Vagina (tissue), 2 donors: ENCODE measurements around the gene PCDHGA1. TPM values are rescaled to one million over a fixed set of nuclear protein-coding genes. Genes with fewer than 3 reads are reported as not detected.
"Not testable (repeated sequence)": the region's sequence is repeated elsewhere in the genome, so short reads cannot be mapped to it uniquely, and the experiment has no call there.

ENCODE experiments used
- DNase-seq, 2 donors: peaks; one replicate each; pipeline ENCODE4 v3.0.0-alpha.2; 2017; ENCODE audit errors: extremely low spot score in 2 of 2
- H3K27ac ChIP-seq: fragments of 200-600 bp; sonication (generic); one replicate; pipeline ENCODE4 v1.5.1; 2019
- H3K27me3 ChIP-seq: fragments of 200-600 bp; sonication (generic); one replicate; pipeline ENCODE4 v1.5.1; 2019
- H3K36me3 ChIP-seq, 2 donors: fragments of 200-600 bp; sonication (generic); one replicate each; pipeline ENCODE4 v1.5.1; 2017 to 2019
- H3K4me1 ChIP-seq: fragments of 200-600 bp; sonication (generic); one replicate; pipeline ENCODE4 v1.5.1; 2019
- H3K4me3 ChIP-seq, 2 donors: fragments of 200-600 bp; sonication (generic); 1 replicate in 1 of 2; 2 replicates in 1 of 2; pipeline ENCODE4 v1.5.1; 2016 to 2019
- H3K9me3 ChIP-seq: fragments of 200-600 bp; sonication (generic); one replicate; pipeline ENCODE4 v1.5.1; 2019
- POLR2A ChIP-seq, 2 donors: fragments of 450-650 bp; IDR thresholded peaks; one replicate each; pipeline ENCODE4 v1.6.1; 2017; ENCODE audit warnings: antibody characterized with exemption in 2 of 2, mild to moderate bottlenecking in 2 of 2, moderate library complexity in 2 of 2
- POLR2AphosphoS5 ChIP-seq, 2 donors: sonication (generic); formaldehyde crosslinking; IDR thresholded peaks; one replicate each; pipeline ENCODE4 v1.9.0; 2017; ENCODE audit warnings: antibody characterized with exemption in 2 of 2, mild to moderate bottlenecking in 2 of 2, low read depth in 1 of 2; ENCODE audit not compliant: insufficient read depth in 1 of 2
- intact Hi-C: fragments of 100-400 bp; cut with DNase I; formaldehyde crosslinking; loops from one replicate; pipeline ENCODE4 v1.15.1; 2023
- total RNA-seq: library from RNA; depleted of rRNA; stranded (reverse); fragments of >200 nt; gene quantifications from one replicate; pipeline ENCODE4 v1.2.3, GENCODE V29; 2016
- TF ChIP-seq, protein P1 (sequence below), 3 experiments: fragments of 450-650 bp in 2 of 3; fragments of 200-600 bp in 1 of 3; sonication (generic) in 1 of 3; IDR thresholded peaks; one replicate each; pipeline ENCODE4 v1.5.1; 2017 to 2019; ENCODE audit warnings: antibody characterized with exemption in 3 of 3, mild to moderate bottlenecking in 2 of 3, moderate library complexity in 2 of 3

Gene PCDHGA1
- total RNA-seq, 1 donor from 2014 or later = not detected

DNA sequence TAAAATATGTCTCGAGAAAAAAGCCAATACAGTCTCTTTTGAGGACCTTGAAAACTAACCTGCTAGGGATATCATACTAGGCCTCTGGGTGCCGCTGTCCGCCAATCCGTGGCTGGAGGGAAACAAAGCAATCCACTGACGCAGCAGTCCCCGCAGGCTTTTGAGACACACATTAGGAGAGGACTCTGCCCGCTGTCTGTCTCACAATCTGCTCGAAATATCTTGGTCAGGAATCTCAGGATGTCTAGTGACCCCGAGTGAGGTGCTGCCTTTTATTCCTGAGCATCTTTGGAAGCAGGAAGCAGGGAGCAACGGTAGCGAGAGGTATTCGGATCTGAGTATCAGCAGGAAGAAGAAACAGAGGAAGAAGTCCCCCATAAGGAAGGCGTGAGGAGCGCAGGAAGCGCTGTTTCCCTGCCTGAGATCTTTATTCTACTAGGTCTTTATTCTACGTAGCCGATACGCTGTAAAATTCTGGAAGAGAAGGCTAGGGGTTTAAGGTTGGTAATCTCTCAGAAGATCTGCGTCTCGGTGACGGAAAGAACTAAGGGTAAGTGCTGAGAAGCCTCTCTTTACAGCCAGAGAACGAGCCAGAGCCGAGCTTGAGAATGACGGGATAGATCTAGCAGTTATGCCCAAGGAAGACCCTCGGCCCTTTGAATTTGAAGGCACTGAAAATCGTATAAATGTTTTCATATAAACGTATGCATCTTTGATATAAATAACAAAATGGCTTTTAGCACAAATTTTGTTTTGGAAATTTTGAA is 4.0 kb upstream of the PCDHGA1 start:
- no peak for DNase-seq

DNA sequence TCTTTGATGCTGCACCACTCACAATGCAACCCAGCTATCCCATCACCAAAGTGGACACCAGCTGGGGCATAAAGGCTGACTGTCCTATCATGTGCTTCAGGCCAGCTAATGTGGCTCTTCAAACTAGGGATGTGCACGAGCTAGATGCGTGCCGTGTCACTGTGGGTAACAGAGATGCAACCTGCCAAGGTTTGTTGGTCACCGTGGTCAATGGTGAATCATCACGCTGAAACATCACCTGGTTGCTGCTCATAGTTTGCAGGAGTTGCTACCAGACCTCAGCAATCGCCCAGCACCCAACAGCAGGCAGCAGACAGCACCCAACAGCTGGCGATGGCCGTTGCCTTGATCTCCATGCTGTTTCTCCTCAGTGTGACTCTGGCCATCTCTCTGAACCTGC is 2.1 kb upstream of the PCDHGA1 start:
- Histone ChIP-seq H3K4me1 (no peaks in the 10 kb centered on the region), H3K4me3 (no peak overlapping the region), H3K27ac (no peak overlapping the region), H3K27me3 (no peaks in the 10 kb centered on the region), H3K9me3 (peaks cover 27% of the 10 kb centered on the region), H3K36me3 (no peaks in the 10 kb centered on the region)
- intact Hi-C loops = no loop called here
- TF ChIP-seq, protein P1, sequence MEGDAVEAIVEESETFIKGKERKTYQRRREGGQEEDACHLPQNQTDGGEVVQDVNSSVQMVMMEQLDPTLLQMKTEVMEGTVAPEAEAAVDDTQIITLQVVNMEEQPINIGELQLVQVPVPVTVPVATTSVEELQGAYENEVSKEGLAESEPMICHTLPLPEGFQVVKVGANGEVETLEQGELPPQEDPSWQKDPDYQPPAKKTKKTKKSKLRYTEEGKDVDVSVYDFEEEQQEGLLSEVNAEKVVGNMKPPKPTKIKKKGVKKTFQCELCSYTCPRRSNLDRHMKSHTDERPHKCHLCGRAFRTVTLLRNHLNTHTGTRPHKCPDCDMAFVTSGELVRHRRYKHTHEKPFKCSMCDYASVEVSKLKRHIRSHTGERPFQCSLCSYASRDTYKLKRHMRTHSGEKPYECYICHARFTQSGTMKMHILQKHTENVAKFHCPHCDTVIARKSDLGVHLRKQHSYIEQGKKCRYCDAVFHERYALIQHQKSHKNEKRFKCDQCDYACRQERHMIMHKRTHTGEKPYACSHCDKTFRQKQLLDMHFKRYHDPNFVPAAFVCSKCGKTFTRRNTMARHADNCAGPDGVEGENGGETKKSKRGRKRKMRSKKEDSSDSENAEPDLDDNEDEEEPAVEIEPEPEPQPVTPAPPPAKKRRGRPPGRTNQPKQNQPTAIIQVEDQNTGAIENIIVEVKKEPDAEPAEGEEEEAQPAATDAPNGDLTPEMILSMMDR (IDR thresholded peaks at IDR 0.05) = no peak
- TF ChIP-seq POLR2AphosphoS5 (IDR thresholded peaks at IDR 0.05; ENCODE audit: insufficient read depth in 1 of 2, low read depth in 1 of 2) (no peak), POLR2A (IDR thresholded peaks at IDR 0.05) (no peak)
- DNase-seq = no peak

More for the DNA sequence above, 4.0 kb upstream of the PCDHGA1 start:
- Histone ChIP-seq H3K27me3 (no peaks in the 10 kb centered on the region), H3K4me1 (no peaks in the 10 kb centered on the region), H3K4me3 (peak overlapping the region; percentile 21 to 29), H3K36me3 (no peaks in the 10 kb centered on the region), H3K27ac (no peak overlapping the region), H3K9me3 (peaks cover 15% of the 10 kb centered on the region)
- intact Hi-C loops = no loop called here
- TF ChIP-seq POLR2AphosphoS5 (IDR thresholded peaks at IDR 0.05; ENCODE audit: insufficient read depth in 1 of 2, low read depth in 1 of 2) = no peak
- TF ChIP-seq, protein P1 (IDR thresholded peaks at IDR 0.05) = peak in 1 of 3 experiments; percentile 17

DNA sequence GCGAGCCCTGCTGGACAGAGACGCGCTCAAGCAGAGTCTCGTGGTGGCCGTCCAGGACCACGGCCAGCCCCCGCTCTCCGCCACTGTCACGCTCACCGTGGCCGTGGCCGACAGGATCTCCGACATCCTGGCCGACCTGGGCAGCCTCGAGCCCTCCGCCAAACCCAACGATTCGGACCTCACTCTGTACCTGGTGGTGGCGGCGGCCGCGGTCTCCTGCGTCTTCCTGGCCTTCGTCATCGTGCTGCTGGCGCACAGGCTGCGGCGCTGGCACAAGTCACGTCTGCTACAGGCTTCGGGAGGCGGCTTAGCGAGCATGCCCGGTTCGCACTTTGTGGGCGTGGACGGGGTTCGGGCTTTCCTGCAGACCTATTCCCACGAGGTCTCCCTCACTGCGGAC is 2.3 kb downstream of the PCDHGA1 start:
- H3K4me3 ChIP-seq, DNase-seq, H3K27me3 ChIP-seq, H3K27ac ChIP-seq, H3K4me1 ChIP-seq, intact Hi-C loops, H3K36me3 ChIP-seq: not testable (repeated sequence)
- peaks cover 27% of the 10 kb centered on the region for H3K9me3 ChIP-seq

DNA sequence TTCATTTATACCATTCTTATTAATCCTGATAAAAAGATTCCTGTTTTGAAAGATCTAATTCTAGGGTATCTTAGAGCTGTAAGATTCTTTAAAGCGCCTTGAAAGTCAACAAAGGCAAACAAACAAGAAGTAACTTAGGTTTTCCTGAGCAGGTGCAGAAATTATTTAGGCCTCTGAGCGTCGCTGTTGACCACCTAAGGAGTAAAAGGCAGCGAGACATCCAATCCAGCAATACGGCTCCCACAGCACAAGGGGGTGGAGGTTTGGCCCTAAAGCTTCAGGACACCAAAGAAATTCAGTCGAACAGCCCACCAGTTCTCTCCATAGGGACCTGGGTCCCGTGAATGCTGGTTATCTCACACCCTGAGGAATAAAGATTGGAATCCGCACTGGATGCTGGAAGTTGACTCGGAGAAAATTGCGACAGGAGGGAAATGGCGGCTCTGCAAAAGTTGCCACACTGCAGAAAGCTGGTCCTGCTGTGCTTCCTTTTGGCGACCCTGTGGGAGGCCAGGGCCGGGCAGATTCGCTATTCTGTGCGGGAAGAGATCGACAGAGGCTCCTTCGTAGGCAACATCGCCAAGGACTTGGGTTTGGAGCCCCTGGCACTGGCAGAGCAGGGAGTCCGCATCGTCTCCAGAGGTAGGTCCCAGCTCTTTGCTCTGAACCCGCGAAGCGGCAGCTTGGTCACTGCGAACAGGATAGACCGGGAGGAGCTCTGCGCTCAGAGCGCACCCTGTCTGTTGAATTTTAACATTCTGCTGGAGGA is 8.4 kb downstream of the PCDHGA1 start, which contains the start of gene PCDHGA2:
Gene PCDHGA2, plus strand, starts transcription at position 223 of the 769 bp plus-strand sequence.
- no peaks in the 10 kb centered on the region for H3K4me1 ChIP-seq
- no peak within 1 kb of the TSS for H3K27ac ChIP-seq
- peak within 1 kb of the TSS; percentile 8 to 24 for H3K4me3 ChIP-seq
- intact Hi-C loops = no loop called here
- H3K9me3 ChIP-seq = peaks cover 11% of the 10 kb centered on the region
- DNase-seq = no peak
- no peaks in the 10 kb centered on the region for H3K36me3 ChIP-seq
- TF ChIP-seq, protein P1 (IDR thresholded peaks at IDR 0.05) = no peak
- TF ChIP-seq POLR2A (IDR thresholded peaks at IDR 0.05) (no peak), POLR2AphosphoS5 (IDR thresholded peaks at IDR 0.05; ENCODE audit: insufficient read depth in 1 of 2, low read depth in 1 of 2) (no peak)
- H3K27me3 ChIP-seq = no peaks in the 10 kb centered on the region

DNA sequence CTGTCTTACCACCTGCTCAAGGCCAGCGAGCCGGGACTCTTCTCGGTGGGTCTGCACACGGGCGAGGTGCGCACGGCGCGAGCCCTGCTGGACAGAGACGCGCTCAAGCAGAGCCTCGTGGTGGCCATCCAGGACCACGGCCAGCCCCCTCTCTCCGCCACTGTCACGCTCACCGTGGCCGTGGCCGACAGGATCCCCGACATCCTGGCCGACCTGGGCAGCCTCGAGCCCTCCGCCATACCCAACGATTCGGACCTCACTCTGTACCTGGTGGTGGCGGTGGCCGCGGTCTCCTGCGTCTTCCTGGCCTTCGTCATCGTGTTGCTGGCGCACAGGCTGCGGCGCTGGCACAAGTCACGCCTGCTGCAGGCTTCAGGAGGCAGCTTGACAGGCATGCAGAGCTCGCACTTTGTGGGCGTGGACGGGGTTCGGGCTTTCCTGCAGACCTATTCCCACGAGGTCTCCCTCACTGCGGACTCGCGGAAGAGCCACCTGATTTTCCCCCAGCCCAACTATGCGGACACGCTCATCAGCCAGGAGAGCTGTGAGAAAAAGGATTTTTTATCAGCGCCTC is 10.6 kb downstream of the PCDHGA1 start:
- H3K27ac ChIP-seq, H3K27me3 ChIP-seq, intact Hi-C loops, H3K36me3 ChIP-seq, H3K4me3 ChIP-seq, H3K4me1 ChIP-seq, DNase-seq: not testable (repeated sequence)
- peaks cover 26% of the 10 kb centered on the region for H3K9me3 ChIP-seq
